HG03520 (cell line): ENCODE results near the gene PTRHD1.
"Not testable (repeated sequence)": the region's sequence is repeated elsewhere in the genome, so short reads cannot be mapped to it uniquely, and the experiment has no call there.

Experiments used
- ATAC-seq: cut with Tn5 transposase; IDR thresholded peaks from one replicate; pipeline ENCODE4 v1.9.1; 2021; ENCODE audit warnings: mild to moderate bottlenecking, moderate library complexity; ENCODE audit not compliant: unreplicated experiment

Gene PTRHD1, protein sequence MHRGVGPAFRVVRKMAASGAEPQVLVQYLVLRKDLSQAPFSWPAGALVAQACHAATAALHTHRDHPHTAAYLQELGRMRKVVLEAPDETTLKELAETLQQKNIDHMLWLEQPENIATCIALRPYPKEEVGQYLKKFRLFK

DNA sequence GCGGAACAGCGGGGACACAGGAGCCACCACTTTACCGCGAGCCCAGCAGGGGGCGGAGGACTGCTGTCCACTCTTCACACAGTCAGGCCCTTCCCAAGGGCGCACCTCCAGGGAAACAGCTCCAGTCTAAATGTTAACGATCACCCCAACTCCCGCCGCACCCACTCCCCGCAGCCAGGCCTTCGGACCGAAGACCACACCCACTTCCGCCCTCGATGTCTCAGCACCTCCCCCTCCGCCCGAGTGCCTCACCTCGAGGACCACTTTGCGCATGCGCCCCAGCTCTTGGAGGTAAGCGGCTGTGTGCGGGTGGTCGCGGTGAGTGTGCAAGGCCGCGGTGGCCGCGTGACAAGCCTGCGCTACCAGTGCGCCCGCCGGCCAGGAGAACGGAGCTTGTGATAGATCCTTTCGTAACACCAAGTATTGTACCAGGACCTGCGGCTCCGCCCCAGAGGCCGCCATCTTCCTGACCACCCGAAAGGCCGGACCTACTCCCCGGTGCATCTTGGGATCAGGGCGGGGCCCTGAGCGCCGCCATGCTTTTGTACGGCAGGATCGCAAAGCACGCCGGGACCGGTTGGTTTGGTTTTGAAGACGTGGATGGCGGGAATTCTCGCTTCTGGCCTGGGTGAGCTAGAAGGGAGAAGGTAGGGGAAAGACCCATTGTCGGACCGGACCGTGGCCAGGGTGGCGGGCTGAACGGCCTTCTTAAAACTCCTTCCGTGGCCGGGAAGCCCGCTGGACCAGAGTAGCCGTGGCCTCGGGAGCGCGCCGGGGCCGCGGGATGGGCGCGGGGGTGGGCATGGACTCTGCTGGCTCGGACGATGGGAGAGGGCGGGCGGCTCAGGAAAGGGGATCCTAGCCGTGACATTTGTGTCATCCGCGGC lies at the start of gene PTRHD1, which contains the start of gene CENPO:
Gene PTRHD1 (minus strand): TSS at position 518 of the 887 bp plus-strand sequence. CDS start 14 bp downstream, at position 504.
Gene CENPO (plus strand): TSS at position 552 of the 887 bp plus-strand sequence. CDS start 495 bp downstream, outside the sequence.
- peak; percentile 87 for ATAC-seq

DNA sequence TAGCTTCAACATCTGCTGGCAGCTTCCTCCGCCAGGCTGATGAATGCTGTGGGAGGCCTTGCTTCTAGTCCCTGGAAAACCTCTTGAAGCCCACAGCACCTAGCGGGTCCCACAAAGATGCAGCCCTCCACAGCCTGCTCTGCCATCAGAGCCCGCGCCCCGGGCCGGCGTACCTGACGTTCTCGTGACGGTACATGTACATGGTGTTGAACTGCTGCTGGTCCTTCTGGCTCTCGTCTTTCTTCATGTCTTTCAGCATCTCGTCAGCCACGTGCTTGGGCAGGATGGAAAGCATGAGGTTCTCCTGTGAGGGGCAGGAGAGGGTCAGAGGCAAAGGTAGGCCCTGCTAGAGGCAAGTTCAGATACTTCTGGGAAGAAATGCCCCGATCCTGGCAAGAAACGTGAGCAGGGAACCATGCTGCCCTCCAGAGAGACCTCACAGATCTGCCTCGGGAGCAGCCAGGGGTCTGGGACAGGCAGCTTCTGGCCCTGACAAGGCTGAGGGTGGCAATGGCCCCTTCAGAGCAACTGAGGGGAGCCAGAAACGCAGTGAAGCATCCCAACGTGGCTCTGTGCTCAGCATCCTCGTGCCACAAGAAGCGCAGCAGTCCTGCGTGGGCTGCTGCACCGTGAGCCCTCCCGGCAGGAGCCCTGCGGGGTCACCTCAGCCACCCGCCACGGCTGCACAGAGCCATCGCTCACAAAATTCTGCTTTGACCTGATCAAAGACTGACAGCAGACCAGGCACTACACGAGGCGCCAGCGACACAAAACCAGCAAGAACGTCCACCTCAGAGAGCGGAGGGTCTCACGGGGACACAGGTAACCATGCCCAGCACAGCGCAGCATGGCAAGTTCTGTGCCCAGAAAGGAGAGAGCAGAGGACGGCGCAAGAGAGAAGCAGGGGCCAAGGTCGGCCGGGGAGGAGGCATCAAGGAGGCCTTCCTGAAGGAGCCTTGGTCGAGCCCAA lies 49.2 kb upstream of the PTRHD1 start:
- no peak for ATAC-seq

DNA sequence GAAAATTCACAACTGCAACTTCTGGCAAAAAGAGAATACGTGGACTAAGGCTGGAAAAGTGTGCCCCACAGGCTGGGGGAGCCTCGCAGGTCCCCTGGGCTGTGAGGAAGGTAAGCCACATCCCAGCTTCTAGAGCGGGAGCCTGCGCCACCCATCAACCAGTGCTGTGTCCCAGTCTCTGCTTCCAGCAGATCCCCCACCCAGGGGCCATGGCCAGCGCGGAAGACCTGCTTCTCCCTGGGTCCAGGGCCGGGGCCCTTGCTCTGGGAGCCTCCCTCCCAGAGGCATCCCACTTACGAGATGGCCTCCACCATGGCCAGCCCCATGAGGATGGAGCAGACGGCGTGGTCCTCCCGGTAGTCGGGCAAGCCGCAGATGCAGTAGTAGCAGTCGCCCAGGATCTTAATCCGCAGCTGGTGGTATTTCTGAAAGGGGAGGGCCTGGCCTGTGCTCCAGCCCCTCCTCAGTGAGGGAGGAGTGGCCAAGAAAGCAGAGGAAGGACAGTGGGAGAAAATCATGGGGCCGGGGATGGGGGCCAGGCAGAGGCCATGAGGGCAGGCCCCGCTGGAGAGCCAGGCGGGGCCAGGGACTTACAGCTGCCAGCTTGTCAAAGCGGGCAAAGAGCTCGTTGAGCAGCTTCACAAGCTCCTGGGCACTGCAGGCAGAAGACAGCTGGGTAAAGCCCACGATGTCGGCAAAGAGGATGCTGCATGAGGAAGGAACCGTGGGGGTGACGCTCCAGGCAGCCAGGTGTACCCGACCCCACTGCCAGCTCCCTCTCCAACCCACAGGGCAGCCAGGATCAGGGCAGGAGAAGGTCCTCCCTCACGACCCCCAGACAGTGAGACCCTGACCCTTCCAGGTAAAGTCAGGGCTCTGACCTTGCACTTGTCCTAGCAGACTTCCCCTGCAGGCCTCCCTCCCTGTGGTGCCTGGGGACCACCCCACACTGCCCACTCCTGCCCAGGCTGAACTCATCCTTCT lies 48.1 kb upstream of the PTRHD1 start:
- ATAC-seq = no peak

DNA sequence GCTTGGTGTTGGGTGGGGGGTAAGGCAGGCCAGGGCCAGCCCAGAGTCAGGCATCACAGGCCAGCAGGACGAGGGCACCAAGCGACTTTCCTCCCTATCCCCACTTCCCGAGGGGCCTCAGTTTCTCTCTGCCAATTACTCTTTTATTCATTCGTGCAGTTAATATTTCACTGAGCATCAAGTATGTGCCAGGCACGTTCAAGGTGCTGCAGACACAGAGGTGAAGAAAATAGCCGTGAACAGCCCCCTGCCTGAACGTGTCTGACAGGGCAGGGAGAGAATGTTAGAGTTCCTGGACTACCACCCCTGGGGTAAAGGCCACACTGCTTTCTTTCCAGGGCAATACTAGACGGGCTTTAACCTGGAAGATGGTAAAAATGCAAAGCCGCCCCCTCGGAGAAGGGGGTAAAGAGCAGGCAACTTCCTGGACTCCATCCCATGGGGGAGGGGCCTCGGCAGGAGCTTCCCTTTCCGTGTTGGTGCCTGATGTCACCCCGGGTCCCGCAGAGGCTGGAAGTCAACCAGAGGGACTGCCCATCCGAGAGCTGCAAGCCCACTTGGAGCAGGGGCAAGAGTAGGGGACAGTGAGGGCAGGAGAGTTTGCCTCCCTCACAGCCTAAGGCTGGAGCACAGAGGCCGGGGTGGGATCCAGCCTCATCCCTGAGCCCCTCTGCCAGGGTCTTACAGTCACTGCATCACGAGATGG lies 47.1 kb upstream of the PTRHD1 start:
- no peak for ATAC-seq

DNA sequence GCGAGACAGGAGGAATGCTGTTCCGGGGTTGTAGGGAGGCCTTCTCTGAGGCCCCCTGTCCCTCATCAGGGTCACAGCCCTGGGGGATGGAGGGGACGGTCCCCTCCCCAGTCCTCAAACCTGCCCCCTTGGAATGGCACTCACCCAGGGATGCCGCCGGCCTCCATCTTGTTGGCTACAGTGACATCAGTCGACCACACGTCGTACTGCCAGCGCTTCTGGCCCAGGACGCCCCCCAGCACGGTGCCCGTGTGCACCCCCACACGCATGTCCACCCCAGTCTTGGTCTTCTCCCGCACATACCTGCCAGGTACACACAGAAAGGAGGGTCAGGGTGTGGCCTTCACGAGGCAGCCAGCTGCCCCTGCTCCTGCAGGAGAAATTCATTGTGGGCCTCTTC lies 46.5 kb upstream of the PTRHD1 start:
- no peak for ATAC-seq

DNA sequence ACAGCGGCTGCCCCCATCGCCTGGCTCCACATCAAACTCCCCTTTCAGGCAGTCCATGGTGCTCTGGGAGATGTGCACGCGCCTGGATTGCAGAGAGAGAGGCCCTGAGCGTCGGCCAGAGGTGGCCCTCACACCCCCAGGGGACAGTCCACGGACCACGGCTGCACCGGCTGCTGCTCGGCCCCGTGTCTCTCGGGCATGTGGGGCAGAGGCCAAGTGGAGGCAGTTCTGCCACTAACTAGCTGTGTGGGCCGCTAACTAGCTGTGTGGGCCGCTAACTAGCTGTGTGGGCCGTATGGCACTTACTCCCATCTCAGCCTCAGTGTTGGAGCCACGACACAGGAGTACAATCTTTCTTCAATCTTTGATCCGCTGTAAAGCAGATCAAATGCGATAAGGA lies 45.4 kb upstream of the PTRHD1 start:
- ATAC-seq = no peak

DNA sequence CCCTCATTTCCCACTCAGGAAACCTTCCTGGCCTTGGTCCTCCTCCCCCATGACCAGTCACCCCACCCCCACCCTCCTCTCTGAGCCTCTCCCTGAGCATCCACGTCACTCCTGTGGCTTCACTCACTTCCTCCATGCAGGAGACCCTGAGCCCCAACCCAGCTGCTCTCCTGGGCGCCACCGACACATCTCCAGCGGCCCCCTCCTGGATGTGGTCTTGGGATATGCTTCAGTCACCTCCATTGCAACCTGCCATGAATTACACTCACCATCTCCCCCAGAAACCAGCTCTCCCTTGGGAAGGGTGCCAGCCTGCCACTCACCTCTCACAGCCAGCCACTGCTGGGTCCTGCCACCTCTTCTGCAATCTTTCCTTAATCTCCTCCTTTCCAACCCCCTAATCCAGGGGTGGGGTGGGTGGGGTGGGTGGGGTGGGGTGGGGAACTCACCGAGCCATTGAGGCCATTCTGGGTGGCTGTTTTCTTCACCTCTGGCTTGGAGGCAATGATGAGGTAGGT lies 44.9 kb upstream of the PTRHD1 start:
- no peak for ATAC-seq

DNA sequence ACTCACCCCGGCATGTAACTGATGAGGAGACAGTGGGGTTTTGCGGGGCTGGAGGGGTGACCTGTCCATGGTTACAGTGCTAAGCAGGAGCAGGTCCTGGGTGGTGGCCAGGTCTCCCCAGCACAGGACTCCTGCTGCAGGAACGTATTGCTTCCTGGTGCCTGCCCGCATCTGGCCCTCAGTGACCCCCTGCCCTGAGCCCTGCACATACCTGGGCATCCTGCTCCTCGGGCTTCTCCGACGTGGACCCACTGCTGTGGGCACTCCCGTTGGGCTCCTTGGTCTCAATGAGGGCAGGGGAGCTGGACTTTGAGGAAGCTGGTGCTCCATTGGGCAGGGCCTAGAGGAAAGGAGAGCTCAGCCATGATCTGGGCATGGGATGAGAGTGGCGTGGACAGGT lies 43.5 kb upstream of the PTRHD1 start:
- no peak for ATAC-seq

DNA sequence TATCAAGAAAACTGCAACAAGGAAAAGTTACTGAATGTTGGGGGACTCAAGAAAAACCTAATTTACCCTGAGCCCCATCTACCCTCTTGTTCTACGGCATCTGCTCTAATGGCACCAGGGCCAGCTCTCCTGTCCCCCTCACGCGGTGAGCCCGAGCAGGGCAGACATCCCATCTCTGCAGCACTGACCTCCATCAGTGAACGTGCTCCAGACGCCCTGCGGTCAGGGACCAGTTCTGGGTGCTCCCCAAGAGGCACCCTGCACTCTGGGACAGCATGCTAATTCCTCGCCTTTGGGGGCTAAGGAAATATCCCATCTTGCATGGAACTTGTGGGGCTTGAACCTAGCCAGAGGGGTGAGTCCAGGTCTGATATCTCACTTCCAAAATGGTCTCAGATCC lies 43.0 kb upstream of the PTRHD1 start:
- no peak for ATAC-seq

DNA sequence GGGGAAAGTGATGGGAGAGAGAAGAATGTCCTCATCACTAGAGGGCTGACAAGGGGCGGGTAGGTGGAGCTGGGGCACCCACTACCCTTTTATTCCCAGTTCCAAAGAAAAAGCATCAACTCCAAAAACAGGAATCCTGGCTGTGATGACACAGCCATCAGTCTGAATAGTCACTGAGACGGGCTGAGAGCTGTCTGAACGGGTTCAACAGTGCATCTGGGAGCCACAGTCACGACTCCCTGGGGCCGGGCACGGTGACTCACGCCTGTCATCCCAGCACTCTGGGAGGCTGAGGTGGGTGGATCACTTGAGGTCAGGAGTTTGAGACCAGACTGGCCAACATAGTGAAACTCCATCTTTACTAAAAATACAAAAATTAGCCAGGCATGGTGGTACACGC lies 42.2 kb upstream of the PTRHD1 start:
- not testable (repeated sequence) for ATAC-seq

DNA sequence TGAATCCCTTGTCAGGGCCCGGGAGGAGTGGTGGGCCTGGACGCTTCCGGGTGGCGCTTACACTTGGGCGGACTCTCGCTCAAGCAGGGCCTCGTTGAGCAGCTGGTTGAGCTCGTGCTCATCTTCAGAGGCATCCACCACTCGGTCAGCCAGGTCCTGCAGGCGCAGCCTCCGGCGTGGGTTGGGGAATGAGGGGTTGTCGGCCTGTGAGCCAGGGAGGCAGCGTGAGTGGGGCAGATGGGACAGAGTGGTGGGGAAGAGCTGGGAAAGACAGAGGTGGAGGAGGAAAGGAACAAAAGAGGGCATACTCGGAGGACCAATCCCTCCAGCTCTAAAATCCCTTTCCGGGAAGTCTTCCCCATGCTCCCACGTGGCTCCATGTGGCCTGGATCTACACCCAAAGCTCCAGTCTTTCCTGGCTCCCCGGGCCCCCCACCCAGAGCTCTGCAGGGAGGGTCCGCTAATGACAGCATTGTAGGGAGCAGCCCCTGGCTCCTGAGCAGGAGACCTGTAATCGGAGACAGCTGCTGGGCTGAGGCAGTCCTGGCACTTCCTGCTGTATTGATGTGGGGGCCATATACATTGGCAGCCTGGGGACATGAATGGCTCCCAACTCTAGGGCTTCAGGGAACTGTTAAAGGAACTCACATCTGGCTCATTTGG lies 41.7 kb upstream of the PTRHD1 start:
- ATAC-seq = no peak

DNA sequence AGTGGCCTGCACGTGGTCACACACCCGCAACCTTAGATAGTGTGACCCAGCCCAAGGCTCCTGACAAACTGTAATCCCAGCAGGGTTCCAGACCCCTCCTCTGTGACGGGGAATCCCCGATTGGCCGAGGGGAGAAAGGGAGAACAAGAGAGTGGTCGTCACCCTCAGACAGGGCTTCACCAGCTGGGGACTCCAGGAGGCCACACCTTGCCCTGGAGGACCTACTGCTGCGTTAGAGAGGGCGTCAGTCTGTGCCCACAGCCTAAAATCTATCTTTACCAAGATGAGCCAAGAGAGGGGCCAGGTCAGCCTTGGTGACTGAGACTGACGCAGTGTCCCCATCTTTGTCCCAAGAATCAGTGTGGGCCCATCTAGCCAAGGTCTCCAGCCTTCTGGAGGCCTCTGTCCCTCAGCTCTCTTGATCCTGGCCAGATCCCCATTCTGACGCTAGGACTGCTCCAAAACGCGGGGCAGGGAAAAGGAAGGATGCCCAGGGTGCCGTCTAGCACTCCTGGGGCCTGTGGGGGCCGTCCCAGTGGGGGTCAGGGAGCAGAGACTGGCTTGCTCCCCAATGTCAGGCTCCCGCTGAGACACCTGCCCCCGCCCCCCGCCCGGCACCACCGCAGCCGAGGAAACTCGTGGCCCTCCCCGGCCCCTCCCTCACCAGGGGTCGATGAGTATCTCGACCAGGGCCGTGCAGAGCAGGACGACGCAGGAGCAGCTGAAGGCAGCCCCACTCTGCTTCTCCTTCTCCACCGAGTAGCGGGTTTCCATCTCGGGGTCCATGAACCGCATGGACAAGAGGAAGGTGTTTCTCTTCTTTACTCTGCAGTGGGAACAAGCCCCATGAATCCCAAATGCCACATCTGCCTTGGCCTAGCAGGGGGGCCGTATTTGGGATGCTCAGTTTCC lies 40.9 kb upstream of the PTRHD1 start:
- ATAC-seq = no peak

DNA sequence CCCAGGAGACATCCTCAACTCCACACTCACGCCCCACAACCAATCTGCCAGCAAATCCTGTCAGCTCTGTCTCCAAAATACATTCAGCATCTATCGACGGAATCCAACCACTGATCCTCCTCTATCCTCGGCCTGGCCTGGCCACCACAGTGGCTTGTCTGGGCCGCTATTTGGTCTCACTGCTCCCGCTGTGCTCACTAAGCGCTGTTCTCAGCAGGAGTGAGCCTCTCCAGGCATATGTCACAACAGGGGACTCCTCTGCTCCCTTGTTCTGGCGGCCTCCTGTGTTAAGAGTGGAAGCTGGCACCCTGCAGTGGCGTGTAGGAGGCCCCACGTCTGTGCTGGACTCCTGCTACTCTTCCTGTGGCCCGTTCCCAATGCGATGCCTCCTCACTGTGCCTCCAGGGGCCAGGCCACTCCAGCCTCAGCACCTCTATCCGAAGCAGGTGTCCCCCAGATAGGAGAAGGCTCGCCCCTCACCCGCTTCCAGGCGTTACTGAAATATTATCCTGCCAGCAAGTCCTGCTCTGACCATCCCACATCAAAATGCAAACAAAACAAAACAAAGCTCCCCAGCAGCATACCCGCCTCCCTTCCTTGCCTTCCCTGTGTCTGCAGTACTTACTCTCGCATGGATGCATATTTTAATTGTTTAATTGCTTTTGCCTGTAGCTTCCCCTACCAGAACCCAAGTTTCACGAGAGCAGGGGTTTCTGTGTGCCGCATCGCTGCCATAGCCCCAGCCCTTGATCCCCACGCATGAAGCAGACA lies 39.9 kb upstream of the PTRHD1 start:
- ATAC-seq = no peak

DNA sequence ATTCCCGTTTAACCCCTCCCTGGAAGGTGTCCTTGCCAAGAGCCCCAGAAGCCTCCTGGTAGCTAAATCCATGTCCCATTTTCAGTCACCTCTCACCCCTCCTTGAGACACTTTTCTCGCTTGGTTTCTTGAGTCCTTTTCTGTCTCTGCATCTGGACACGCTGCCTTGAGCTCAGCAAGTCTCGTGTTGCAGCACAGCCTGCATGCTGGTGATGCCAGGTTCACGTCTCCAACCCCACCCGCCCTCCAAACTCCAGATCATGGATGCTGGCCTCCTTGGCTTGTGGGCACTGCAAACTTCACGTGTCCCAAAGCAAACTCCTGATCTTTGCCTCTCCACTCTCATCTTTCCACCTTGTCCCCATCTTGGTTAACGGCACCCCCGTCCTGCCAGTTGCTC lies 39.3 kb upstream of the PTRHD1 start:
- ATAC-seq = no peak

DNA sequence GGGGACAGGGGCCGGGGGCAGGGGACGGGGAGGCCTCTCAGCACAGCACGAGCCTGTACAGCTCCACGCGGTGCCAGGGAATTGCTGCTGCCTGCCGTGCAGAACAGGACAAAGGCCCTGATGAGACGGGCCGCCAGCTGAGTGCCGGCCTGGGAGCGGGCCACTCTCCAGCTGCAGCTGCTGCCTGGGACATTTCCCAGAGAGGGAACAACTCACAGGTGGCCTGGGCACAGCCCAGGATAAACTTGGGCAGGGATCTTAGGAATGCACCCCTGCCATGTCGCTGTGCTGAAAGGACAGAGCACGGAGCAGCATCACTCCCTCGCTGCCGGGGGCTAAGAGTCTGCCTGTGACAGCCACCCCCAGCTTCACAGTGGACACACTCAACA lies 38.9 kb upstream of the PTRHD1 start:
- no peak for ATAC-seq

DNA sequence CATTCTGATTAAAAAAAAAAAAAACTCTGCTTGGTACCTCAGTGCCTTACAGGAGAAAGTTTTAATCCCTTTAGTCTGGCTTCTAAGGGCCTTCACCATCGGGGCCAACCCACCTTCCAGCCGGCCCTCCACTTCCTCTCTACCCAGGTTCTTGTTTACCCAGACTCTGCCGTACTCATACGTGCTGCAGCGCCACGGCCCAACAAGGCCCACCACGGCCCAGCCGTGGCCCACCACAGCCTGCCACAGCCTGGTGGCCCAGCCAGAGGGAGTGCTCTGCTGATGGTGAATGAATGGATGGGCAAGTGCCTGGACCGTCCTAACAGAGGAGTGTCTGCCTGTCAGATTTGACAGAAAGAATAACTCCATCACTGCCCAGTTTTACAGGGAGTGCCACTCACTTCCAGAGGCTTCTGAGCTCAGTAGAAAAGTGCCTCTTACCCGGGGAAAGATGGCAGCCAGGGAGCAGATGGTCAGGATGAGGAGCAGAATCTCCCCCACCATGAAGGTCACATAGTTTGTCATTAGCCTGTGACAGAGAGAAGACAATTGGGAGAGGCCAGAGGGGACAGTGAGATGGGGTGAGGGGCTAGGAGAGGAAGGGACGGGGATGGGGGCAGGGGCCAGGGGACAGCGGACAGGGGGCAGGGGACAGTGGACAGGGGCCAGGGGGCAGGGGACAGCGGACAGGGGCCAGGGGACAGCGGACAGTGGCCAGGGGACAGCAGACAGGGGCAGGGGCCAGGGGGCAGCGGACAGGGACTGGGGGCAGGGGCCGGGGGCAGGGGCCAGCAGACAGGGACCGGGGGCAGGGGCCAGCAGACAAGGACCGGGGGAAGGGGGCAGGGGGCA lies 38.3 kb upstream of the PTRHD1 start:
- ATAC-seq = no peak
